Stomach (tissue), 4 donors: Measurements from ENCODE around the gene NINJ2.

Experiments
- EP300 ChIP-seq: sonication (generic); formaldehyde crosslinking; IDR thresholded peaks from one replicate; pipeline ENCODE4 v1.6.1; 2017; ENCODE audit warnings: antibody characterized with exemption
- POLR2A ChIP-seq, 4 donors: fragments of 450-650 bp; IDR thresholded peaks; one replicate each; pipeline ENCODE4 v1.6.1; 2016; ENCODE audit warnings: antibody characterized with exemption in 4 of 4, control low read depth in 2 of 4, mild to moderate bottlenecking in 1 of 4, moderate library complexity in 1 of 4
- POLR2AphosphoS5 ChIP-seq, 3 donors: sonication (generic); formaldehyde crosslinking; IDR thresholded peaks; one replicate each; pipeline ENCODE4 v1.6.1; 2016; ENCODE audit warnings: antibody characterized with exemption in 3 of 3
- TF ChIP-seq, protein P1 (sequence below), 7 experiments: fragments of 450-650 bp in 4 of 7; fragments of 200-600 bp in 3 of 7; sonication (generic) in 3 of 7; IDR thresholded peaks; one replicate each; pipeline ENCODE4 v1.5.1; 2016 to 2019; ENCODE audit warnings: antibody characterized with exemption in 7 of 7, control low read depth in 2 of 7, mild to moderate bottlenecking in 1 of 7

DNA sequence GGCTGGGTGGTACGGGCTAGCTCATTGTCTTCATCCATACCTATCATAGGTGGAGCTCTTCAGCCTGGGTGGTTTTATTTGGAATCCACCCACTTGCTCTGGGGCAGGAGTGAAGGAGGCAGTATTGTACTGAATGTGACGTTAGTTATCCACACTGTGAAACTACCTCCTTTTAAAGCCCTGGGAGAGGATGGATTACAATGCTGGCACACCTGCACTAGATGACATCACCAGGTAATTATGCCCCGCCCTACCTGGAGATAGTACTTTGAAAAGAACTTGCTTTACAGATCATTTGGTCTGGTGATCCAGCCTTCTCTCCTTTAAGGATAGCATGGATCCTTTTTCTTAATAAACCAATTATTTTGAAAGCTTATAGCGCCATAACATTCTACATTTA is 125.5 kb downstream of the NINJ2 start:
- TF ChIP-seq, protein P1, sequence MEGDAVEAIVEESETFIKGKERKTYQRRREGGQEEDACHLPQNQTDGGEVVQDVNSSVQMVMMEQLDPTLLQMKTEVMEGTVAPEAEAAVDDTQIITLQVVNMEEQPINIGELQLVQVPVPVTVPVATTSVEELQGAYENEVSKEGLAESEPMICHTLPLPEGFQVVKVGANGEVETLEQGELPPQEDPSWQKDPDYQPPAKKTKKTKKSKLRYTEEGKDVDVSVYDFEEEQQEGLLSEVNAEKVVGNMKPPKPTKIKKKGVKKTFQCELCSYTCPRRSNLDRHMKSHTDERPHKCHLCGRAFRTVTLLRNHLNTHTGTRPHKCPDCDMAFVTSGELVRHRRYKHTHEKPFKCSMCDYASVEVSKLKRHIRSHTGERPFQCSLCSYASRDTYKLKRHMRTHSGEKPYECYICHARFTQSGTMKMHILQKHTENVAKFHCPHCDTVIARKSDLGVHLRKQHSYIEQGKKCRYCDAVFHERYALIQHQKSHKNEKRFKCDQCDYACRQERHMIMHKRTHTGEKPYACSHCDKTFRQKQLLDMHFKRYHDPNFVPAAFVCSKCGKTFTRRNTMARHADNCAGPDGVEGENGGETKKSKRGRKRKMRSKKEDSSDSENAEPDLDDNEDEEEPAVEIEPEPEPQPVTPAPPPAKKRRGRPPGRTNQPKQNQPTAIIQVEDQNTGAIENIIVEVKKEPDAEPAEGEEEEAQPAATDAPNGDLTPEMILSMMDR (IDR thresholded peaks at IDR 0.05), result no peak
- TF ChIP-seq EP300 (no peak), POLR2AphosphoS5 (IDR thresholded peaks at IDR 0.05) (peak in 2 of 3 donors; percentile 44 to 54), POLR2A (IDR thresholded peaks at IDR 0.05) (no peak)
